IMR-90 (cell line): ENCODE results near the gene CTBP2. TPM values are rescaled to one million over a fixed set of nuclear protein-coding genes. Genes with fewer than 3 reads are reported as not detected.

Experiments
- ATAC-seq: fragments of 200-7000 bp; cut with Tn5 transposase; 2 replicates; pipeline ENCODE4 v1.9.1; 2020; ENCODE audit warnings: low read depth, mild to moderate bottlenecking, moderate library complexity
- BruUV-seq: library from RNA; stranded (reverse); fragments of 400-500 nt; replicated peaks from 2 replicates; lab custom pipeline; 2021; lab: Mats Ljungman, UMichigan
- CTCF ChIA-PET: fragments of 300-600 bp; formaldehyde crosslinking; extraction: SDS; loops from one replicate; lab custom pipeline; 2021; ENCODE audit warnings: antibody characterized with exemption; lab: Yijun Ruan, JAX
- POLR2A ChIA-PET: fragments of 300-600 bp; sonication (Branson Sonifier 250); formaldehyde crosslinking; loops from one replicate; lab custom pipeline; 2022; ENCODE audit warnings: antibody characterized with exemption; ENCODE audit not compliant: unreplicated experiment; lab: Charles Lee
- DNase-seq: peaks from one replicate; pipeline ENCODE4 v3.0.0; 2013
- H2AFZ ChIP-seq: replicated peaks from 2 replicates; pipeline ENCODE3; 2013; ENCODE audit warnings: low read length, mild to moderate bottlenecking; ENCODE audit not compliant: poor library complexity
- H2AK5ac ChIP-seq: 2 replicates; pipeline ENCODE4 v1.6.1; 2013; ENCODE audit warnings: low read depth, low read length, inconsistent platforms
- H2AK9ac ChIP-seq: replicated peaks from 2 replicates; pipeline ENCODE3; 2013; ENCODE audit warnings: mild to moderate bottlenecking, low read depth, low read length, moderate library complexity; ENCODE audit not compliant: poor library complexity
- H2BK120ac ChIP-seq: 2 replicates; pipeline ENCODE4 v1.6.1; 2013; ENCODE audit warnings: low read depth, low read length, inconsistent platforms
- H2BK15ac ChIP-seq: 3 replicates; pipeline ENCODE4 v1.6.1; 2013; ENCODE audit warnings: low read depth, low read length, inconsistent platforms
- H2BK20ac ChIP-seq: 2 replicates; pipeline ENCODE4 v1.6.1; 2013; ENCODE audit warnings: low read depth, mild to moderate bottlenecking, inconsistent platforms, low read length, moderate library complexity
- H2BK5ac ChIP-seq: 2 replicates; pipeline ENCODE4 v1.6.1; 2013; ENCODE audit warnings: mild to moderate bottlenecking, low read depth, low read length, inconsistent platforms; ENCODE audit not compliant: poor library complexity, severe bottlenecking
- H3K14ac ChIP-seq: replicated peaks from 2 replicates; pipeline ENCODE4 v1.6.1; 2013; ENCODE audit warnings: low read depth, low read length, inconsistent platforms
- H3K18ac ChIP-seq: 2 replicates; pipeline ENCODE4 v1.6.1; 2013; ENCODE audit warnings: low read depth, low read length, control low read depth
- H3K23ac ChIP-seq: 2 replicates; pipeline ENCODE4 v1.6.1; 2013; ENCODE audit warnings: low read depth, low read length, inconsistent platforms
- H3K27ac ChIP-seq: 2 replicates; pipeline ENCODE4 v1.5.1; 2013; ENCODE audit warnings: mild to moderate bottlenecking, control low read depth, low read length; ENCODE audit not compliant: insufficient read depth
- H3K27me3 ChIP-seq: 2 replicates; pipeline ENCODE4 v1.6.1; 2013; ENCODE audit warnings: low read length; ENCODE audit not compliant: control insufficient read depth, insufficient read depth
- H3K36me3 ChIP-seq: 2 replicates; pipeline ENCODE4 v1.6.1; 2013; ENCODE audit warnings: low read length, mixed read lengths; ENCODE audit not compliant: control insufficient read depth, insufficient read depth
- H3K4ac ChIP-seq: 2 replicates; pipeline ENCODE4 v1.6.1; 2013; ENCODE audit warnings: low read depth, low read length, inconsistent platforms
- H3K4me1 ChIP-seq: 2 replicates; pipeline ENCODE4 v1.6.1; 2013; ENCODE audit warnings: low read length, mixed read lengths; ENCODE audit not compliant: control insufficient read depth, insufficient read depth
- H3K4me2 ChIP-seq: 2 replicates; pipeline ENCODE4 v1.6.1; 2013; ENCODE audit warnings: low read depth, mild to moderate bottlenecking, control low read depth, low read length, moderate library complexity
- H3K4me3 ChIP-seq: 2 replicates; pipeline ENCODE4 v1.5.1; 2013; ENCODE audit warnings: low read depth, mild to moderate bottlenecking, control low read depth, low read length, moderate library complexity; ENCODE audit not compliant: insufficient read depth
- H3K56ac ChIP-seq: 2 replicates; pipeline ENCODE4 v1.6.1; 2013; ENCODE audit warnings: low read length, inconsistent platforms; ENCODE audit not compliant: insufficient read depth; ENCODE audit errors: extremely low read depth
- H3K79me1 ChIP-seq, 2 experiments: 2 replicates each; pipeline ENCODE4 v1.6.1; 2013; ENCODE audit warnings: low read length in 2 of 2, inconsistent platforms in 1 of 2, low read depth in 1 of 2
- H3K9ac ChIP-seq: 2 replicates; pipeline ENCODE4 v1.6.1; 2013; ENCODE audit warnings: low read depth, low read length, control low read depth
- H3K9me1 ChIP-seq: 2 replicates; pipeline ENCODE4 v1.6.1; 2013; ENCODE audit warnings: low read length, inconsistent platforms; ENCODE audit not compliant: insufficient read depth
- H3K9me3 ChIP-seq: 2 replicates; pipeline ENCODE4 v1.6.1; 2013; ENCODE audit warnings: low read length; ENCODE audit not compliant: control insufficient read depth, insufficient read depth
- H4K20me1 ChIP-seq: 2 replicates; pipeline ENCODE4 v1.6.1; 2013; ENCODE audit warnings: low read length, inconsistent platforms; ENCODE audit not compliant: insufficient read depth
- H4K5ac ChIP-seq: 2 replicates; pipeline ENCODE4 v1.6.1; 2013; ENCODE audit warnings: mild to moderate bottlenecking, low read depth, low read length, control low read depth
- H4K8ac ChIP-seq, 2 experiments: 2 replicates each; pipeline ENCODE4 v1.6.1; 2013; ENCODE audit warnings: low read depth in 2 of 2, low read length in 2 of 2, control low read depth in 1 of 2, inconsistent platforms in 1 of 2
- H4K91ac ChIP-seq: 2 replicates; pipeline ENCODE4 v1.6.1; 2013; ENCODE audit warnings: low read depth, low read length, inconsistent platforms; ENCODE audit not compliant: insufficient read depth
- BHLHE40 ChIP-seq: fragments of 150-350 bp; IDR thresholded peaks from 2 replicates; pipeline ENCODE4 v1.6.1; 2016; ENCODE audit warnings: mild to moderate bottlenecking, low read depth, low read length
- CEBPB ChIP-seq: IDR thresholded peaks from 2 replicates; pipeline ENCODE4 v1.6.1; 2012; ENCODE audit warnings: low read depth, low read length, improper control_type of control experiment
- CHD1 ChIP-seq: IDR thresholded peaks from 2 replicates; pipeline ENCODE4 v1.6.1; 2012; ENCODE audit warnings: low read depth, low read length, improper control_type of control experiment
- ELK1 ChIP-seq: fragments of 150-350 bp; IDR thresholded peaks from 2 replicates; pipeline ENCODE4 v1.6.1; 2016; ENCODE audit warnings: low read depth, mild to moderate bottlenecking, low read length, moderate library complexity, borderline replicate concordance
- FOS ChIP-seq: fragments of 150-350 bp; IDR thresholded peaks from 2 replicates; pipeline ENCODE4 v1.6.1; 2016; ENCODE audit warnings: low read depth, low read length
- MAFK ChIP-seq: IDR thresholded peaks from 2 replicates; pipeline ENCODE4 v1.6.1; 2012; ENCODE audit warnings: low read depth, low read length, improper control_type of control experiment
- MAZ ChIP-seq: IDR thresholded peaks from 2 replicates; pipeline ENCODE4 v1.6.1; 2012; ENCODE audit warnings: low read depth, mild to moderate bottlenecking, low read length, improper control_type of control experiment, moderate library complexity, borderline replicate concordance
- MXI1 ChIP-seq: IDR thresholded peaks from 2 replicates; pipeline ENCODE4 v1.6.1; 2012; ENCODE audit warnings: low read depth, mild to moderate bottlenecking, low read length, moderate library complexity, borderline replicate concordance
- NFE2L2 ChIP-seq: fragments of 150-350 bp; IDR thresholded peaks from 2 replicates; pipeline ENCODE4 v1.6.1; 2016; ENCODE audit warnings: low read depth, mild to moderate bottlenecking, low read length
- POLR2A ChIP-seq: IDR thresholded peaks from 2 replicates; pipeline ENCODE4 v1.6.1; 2012; ENCODE audit warnings: mild to moderate bottlenecking, low read depth, low read length
- RAD21 ChIP-seq: IDR thresholded peaks from 2 replicates; pipeline ENCODE4 v1.6.1; 2012; ENCODE audit warnings: low read length, improper control_type of control experiment
- RCOR1 ChIP-seq: IDR thresholded peaks from 2 replicates; pipeline ENCODE4 v1.6.1; 2012; ENCODE audit warnings: mild to moderate bottlenecking, low read length, improper control_type of control experiment; ENCODE audit not compliant: insufficient replicate concordance
- RFX5 ChIP-seq: IDR thresholded peaks from 2 replicates; pipeline ENCODE4 v1.8.0; 2012; ENCODE audit warnings: low read depth, mild to moderate bottlenecking, low read length, moderate library complexity
- SMC3 ChIP-seq: fragments of 150-350 bp; IDR thresholded peaks from 2 replicates; pipeline ENCODE4 v1.6.1; 2016; ENCODE audit warnings: low read depth, mild to moderate bottlenecking, antibody characterized with exemption, low read length, moderate library complexity
- WGBS, 2 experiments: methylation state at CpG; one replicate each; pipeline versions ENCODE4 v1.1.5 to v1.1.7; 2013; ENCODE audit warnings: missing lambda C conversion rate in 2 of 2; ENCODE audit not compliant: insufficient read length in 1 of 2; ENCODE audit errors: extremely low coverage in 2 of 2; 5-methylcytosine and 5-hydroxymethylcytosine counted together
- dilution Hi-C: fragments of 300-500 bp; cut with HindIII; formaldehyde crosslinking; loops from one replicate; pipeline ENCODE4 v1.14.3; 2018; ENCODE audit warnings: low sequenced_read_pairs; ENCODE audit not compliant: unreplicated experiment
- in situ Hi-C: fragments of 300-500 bp; cut with MboI; formaldehyde crosslinking; loops from 3 replicates; pipeline ENCODE4 v1.14.3; 2019; ENCODE audit warnings: low sequenced_read_pairs, inconsistent platforms, mixed read lengths
- intact Hi-C: fragments of 100-400 bp; cut with micrococcal nuclease; formaldehyde crosslinking; loops from 2 replicates; pipeline ENCODE4 v1.10.0; 2022
- polyA plus RNA-seq, 3 experiments: library from polyadenylated mRNA; depleted of rRNA; stranded (reverse); fragments of >200 nt; gene quantifications; 2 replicates each; pipeline ENCODE4 v1.2.3, GENCODE V29; 2012; ENCODE audit warnings: low replicate concordance in 1 of 3
- total RNA-seq: library from RNA; depleted of rRNA; stranded (reverse); fragments of >200 nt; gene quantifications from 2 replicates; pipeline ENCODE4 v1.2.3, GENCODE V29; 2012
- TF ChIP-seq, protein P1 (sequence below): conservative IDR thresholded peaks from 2 replicates; pipeline ENCODE4 v1.5.1; 2012; ENCODE audit warnings: mild to moderate bottlenecking, low read depth, low read length, improper control_type of control experiment
- TF ChIP-seq, protein P2 (sequence below): fragments of 150-350 bp; IDR thresholded peaks from 2 replicates; pipeline ENCODE4 v1.6.1; 2017; ENCODE audit warnings: mild to moderate bottlenecking, antibody characterized with exemption, low read length, low read depth

CTBP2 gene
- total and polyA plus RNA-seq, 2 of the 4 experiments (the other 2 are of a cell fraction), result 81.0 to 86.6 TPM

GRCh38 chr10:125166658-125167057 lies 6.3 kb upstream of the CTBP2 start:
- Histone ChIP-seq H3K4ac (no peak overlapping the region), H4K91ac (no peak overlapping the region), H2BK20ac (no peak overlapping the region), H3K9me1 (peaks cover 3% of the 10 kb centered on the region; the same call in 1 of the 2 replicates), H4K20me1 (no peaks in the 10 kb centered on the region), H2BK15ac (no peak overlapping the region), H2AK9ac (no peak overlapping the region), H3K27me3 (peaks cover 16% of the 10 kb centered on the region), H4K8ac (no peak overlapping the region), H3K18ac (no peak overlapping the region), H3K36me3 (no peaks in the 10 kb centered on the region), H3K14ac (no peak overlapping the region), H3K9me3 (no peaks in the 10 kb centered on the region), H3K4me3 (no peak overlapping the region), H2AFZ (no peak overlapping the region), H4K5ac (no peak overlapping the region), H2BK120ac (no peak overlapping the region), H2AK5ac (no peak overlapping the region), H3K27ac (no peak overlapping the region), H2BK5ac (no peak overlapping the region), H3K23ac (no peak overlapping the region), H3K4me2 (no peak overlapping the region), H3K79me1 (no peaks in the 10 kb centered on the region; a peak in 2 of 4 replicates), H3K56ac (no peak overlapping the region), H3K9ac (no peak overlapping the region), H3K4me1 (peaks cover 2% of the 10 kb centered on the region; the same call in 1 of the 2 replicates)
- in situ Hi-C loops (loop anchor here (10.0 kb wide), 2 partner anchors 178 to 538 kb away; no protein-coding TSS in a partner anchor), intact Hi-C loops (no loop called here), dilution Hi-C loops (no loop called here)
- ATAC-seq, result no peak
- BruUV-seq, result no TSS peak
- DNase-seq, result no peak
- ChIA-PET CTCF (no interaction called here), POLR2A (no interaction called here)
- TF ChIP-seq SMC3 (no peak), RFX5 (no peak), FOS (no peak), MAFK (no peak), ELK1 (no peak), BHLHE40 (no peak), POLR2A (no peak), CHD1 (no peak), NFE2L2 (no peak), MXI1 (no peak), RAD21 (no peak), MAZ (no peak), RCOR1 (no peak), CEBPB (no peak)
- TF ChIP-seq, protein P1, sequence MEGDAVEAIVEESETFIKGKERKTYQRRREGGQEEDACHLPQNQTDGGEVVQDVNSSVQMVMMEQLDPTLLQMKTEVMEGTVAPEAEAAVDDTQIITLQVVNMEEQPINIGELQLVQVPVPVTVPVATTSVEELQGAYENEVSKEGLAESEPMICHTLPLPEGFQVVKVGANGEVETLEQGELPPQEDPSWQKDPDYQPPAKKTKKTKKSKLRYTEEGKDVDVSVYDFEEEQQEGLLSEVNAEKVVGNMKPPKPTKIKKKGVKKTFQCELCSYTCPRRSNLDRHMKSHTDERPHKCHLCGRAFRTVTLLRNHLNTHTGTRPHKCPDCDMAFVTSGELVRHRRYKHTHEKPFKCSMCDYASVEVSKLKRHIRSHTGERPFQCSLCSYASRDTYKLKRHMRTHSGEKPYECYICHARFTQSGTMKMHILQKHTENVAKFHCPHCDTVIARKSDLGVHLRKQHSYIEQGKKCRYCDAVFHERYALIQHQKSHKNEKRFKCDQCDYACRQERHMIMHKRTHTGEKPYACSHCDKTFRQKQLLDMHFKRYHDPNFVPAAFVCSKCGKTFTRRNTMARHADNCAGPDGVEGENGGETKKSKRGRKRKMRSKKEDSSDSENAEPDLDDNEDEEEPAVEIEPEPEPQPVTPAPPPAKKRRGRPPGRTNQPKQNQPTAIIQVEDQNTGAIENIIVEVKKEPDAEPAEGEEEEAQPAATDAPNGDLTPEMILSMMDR, result no peak
- TF ChIP-seq, protein P2, sequence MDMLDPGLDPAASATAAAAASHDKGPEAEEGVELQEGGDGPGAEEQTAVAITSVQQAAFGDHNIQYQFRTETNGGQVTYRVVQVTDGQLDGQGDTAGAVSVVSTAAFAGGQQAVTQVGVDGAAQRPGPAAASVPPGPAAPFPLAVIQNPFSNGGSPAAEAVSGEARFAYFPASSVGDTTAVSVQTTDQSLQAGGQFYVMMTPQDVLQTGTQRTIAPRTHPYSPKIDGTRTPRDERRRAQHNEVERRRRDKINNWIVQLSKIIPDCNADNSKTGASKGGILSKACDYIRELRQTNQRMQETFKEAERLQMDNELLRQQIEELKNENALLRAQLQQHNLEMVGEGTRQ, result no peak
- 95% methylated on average over 4 of the region's 12 CpGs; no CpG with 5 or more reads in 1 of the 2 experiments for WGBS, 2 experiments
